Measurements from ENCODE around the gene CLHC1.

The CLHC1 gene

GRCh38 chr2:55173438-55174054 lies 58.5 kb downstream of the CLHC1 start:
- no peak overlapping the region for H3K4me3 ChIP-seq (ENCODE audit: low read depth, low read length, poor library complexity, severe bottlenecking)
- no peaks in the 10 kb centered on the region for H3F3A ChIP-seq (ENCODE audit: insufficient read depth, low read length)
- no peaks in the 10 kb centered on the region for H3K27me3 ChIP-seq (ENCODE audit: insufficient read depth, low read length)
- H4K20me1 ChIP-seq (ENCODE audit: insufficient read depth, low read length) = no peaks in the 10 kb centered on the region
- H3K4me2 ChIP-seq (ENCODE audit: low read length) = no peak overlapping the region
- no peaks in the 10 kb centered on the region for H3K36me3 ChIP-seq (ENCODE audit: insufficient read depth, low read length)
- TF ChIP-seq EZH2 (IDR thresholded peaks at IDR 0.05; ENCODE audit: borderline replicate concordance, low read length) = no peak
- TF ChIP-seq CTCF (IDR thresholded peaks at IDR 0.05; ENCODE audit: low read length) = no peak
- no peak overlapping the region for H2AFZ ChIP-seq (ENCODE audit: low read length)
- no peaks in the 10 kb centered on the region for H3K9me2 ChIP-seq (ENCODE audit: low read depth, low read length)
- H3K9ac ChIP-seq (ENCODE audit: low read length) = no peak overlapping the region
- H3K4me1 ChIP-seq (ENCODE audit: insufficient read depth, low read length, severe bottlenecking) = peaks cover 8% of the 10 kb centered on the region
- no peaks in the 10 kb centered on the region for H3K9me3 ChIP-seq (ENCODE audit: low read length)
- H3K27ac ChIP-seq (ENCODE audit: low read depth, low read length, poor library complexity, severe bottlenecking) = no peak overlapping the region
- no peaks in the 10 kb centered on the region for H3K79me2 ChIP-seq (ENCODE audit: insufficient read depth, low read length)

- H3K27ac ChIP-seq (ENCODE audit: low read depth, low read length, poor library complexity, severe bottlenecking) = no peak overlapping the region
- H3F3A ChIP-seq (ENCODE audit: insufficient read depth, low read length) = no peaks in the 10 kb centered on the region
- no peaks in the 10 kb centered on the region for H3K36me3 ChIP-seq (ENCODE audit: insufficient read depth, low read length)
- H3K4me2 ChIP-seq (ENCODE audit: low read length) = no peak overlapping the region
- H4K20me1 ChIP-seq (ENCODE audit: insufficient read depth, low read length) = no peaks in the 10 kb centered on the region
- no peaks in the 10 kb centered on the region for H3K9me2 ChIP-seq (ENCODE audit: low read depth, low read length)
- TF ChIP-seq EZH2 (IDR thresholded peaks at IDR 0.05; ENCODE audit: borderline replicate concordance, low read length) (no peak), CTCF (IDR thresholded peaks at IDR 0.05; ENCODE audit: low read length) (no peak)
- no peak overlapping the region for H2AFZ ChIP-seq (ENCODE audit: low read length)
- no peaks in the 10 kb centered on the region for H3K4me1 ChIP-seq (ENCODE audit: insufficient read depth, low read length, severe bottlenecking)
- no peak overlapping the region for H3K9ac ChIP-seq (ENCODE audit: low read length)
- no peaks in the 10 kb centered on the region for H3K79me2 ChIP-seq (ENCODE audit: insufficient read depth, low read length)
- H3K9me3 ChIP-seq (ENCODE audit: low read length) = no peaks in the 10 kb centered on the region
- no peak overlapping the region for H3K4me3 ChIP-seq (ENCODE audit: low read depth, low read length, poor library complexity, severe bottlenecking)
- H3K27me3 ChIP-seq (ENCODE audit: insufficient read depth, low read length) = no peaks in the 10 kb centered on the region
Observed at GRCh38 chr2:55169915-55170314, 62.2 kb downstream of the CLHC1 start.

- Histone ChIP-seq H4K20me1 (ENCODE audit: insufficient read depth, low read length) (no peaks in the 10 kb centered on the region), H3K36me3 (ENCODE audit: insufficient read depth, low read length) (no peaks in the 10 kb centered on the region), H3K4me2 (ENCODE audit: low read length) (no peak overlapping the region), H3K79me2 (ENCODE audit: insufficient read depth, low read length) (no peaks in the 10 kb centered on the region), H3K27ac (ENCODE audit: low read depth, low read length, poor library complexity, severe bottlenecking) (no peak overlapping the region), H3K4me3 (ENCODE audit: low read depth, low read length, poor library complexity, severe bottlenecking) (no peak overlapping the region), H3K9me3 (ENCODE audit: low read length) (no peaks in the 10 kb centered on the region), H3K9ac (ENCODE audit: low read length) (no peak overlapping the region), H3K9me2 (ENCODE audit: low read depth, low read length) (no peaks in the 10 kb centered on the region), H3F3A (ENCODE audit: insufficient read depth, low read length) (no peaks in the 10 kb centered on the region), H3K4me1 (ENCODE audit: insufficient read depth, low read length, severe bottlenecking) (no peaks in the 10 kb centered on the region), H2AFZ (ENCODE audit: low read length) (no peak overlapping the region), H3K27me3 (ENCODE audit: insufficient read depth, low read length) (no peaks in the 10 kb centered on the region)
- TF ChIP-seq EZH2 (IDR thresholded peaks at IDR 0.05; ENCODE audit: borderline replicate concordance, low read length) (no peak), CTCF (IDR thresholded peaks at IDR 0.05; ENCODE audit: low read length) (no peak)
Observed at GRCh38 chr2:55169359-55169758, 62.7 kb downstream of the CLHC1 start.

Data from OCI-LY1 (cell line).